Mesenchymal stem cell (in vitro differentiated cells and primary cell): ENCODE measurements around the gene COL6A5.
"Not testable (repeated sequence)": the region's sequence is repeated elsewhere in the genome, so short reads cannot be mapped to it uniquely, and the experiment has no call there.

ENCODE experiments used
- DNase-seq: peaks from one replicate; pipeline ENCODE4 v3.0.0-alpha.2; 2013
- H2AFZ ChIP-seq: one replicate; pipeline ENCODE4 v1.6.1; 2013; ENCODE audit warnings: low read depth, mild to moderate bottlenecking, control low read depth, inconsistent platforms, low read length, moderate library complexity
- H2AK5ac ChIP-seq: 2 replicates; pipeline ENCODE4 v1.6.1; 2013; ENCODE audit warnings: low read length, moderate library complexity, mild to moderate bottlenecking, inconsistent platforms; ENCODE audit not compliant: severe bottlenecking
- H2BK120ac ChIP-seq: one replicate; pipeline ENCODE4 v1.6.1; 2013; ENCODE audit warnings: low read depth, mild to moderate bottlenecking, inconsistent platforms, low read length, moderate library complexity
- H2BK12ac ChIP-seq, 2 experiments: one replicate each; pipeline ENCODE4 v1.6.1; 2013; ENCODE audit warnings: inconsistent platforms in 2 of 2, low read length in 2 of 2, mild to moderate bottlenecking in 2 of 2, moderate library complexity in 2 of 2, control low read depth in 1 of 2
- H2BK15ac ChIP-seq: one replicate; pipeline ENCODE4 v1.6.1; 2013; ENCODE audit warnings: mild to moderate bottlenecking, low read depth, inconsistent platforms; ENCODE audit not compliant: poor library complexity, severe bottlenecking
- H2BK5ac ChIP-seq: 2 replicates; pipeline ENCODE4 v1.6.1; 2013; ENCODE audit warnings: low read depth, mild to moderate bottlenecking, low read length, control low read depth, inconsistent platforms; ENCODE audit not compliant: poor library complexity, severe bottlenecking
- H3K14ac ChIP-seq, 2 experiments: one replicate each; pipeline ENCODE4 v1.6.1; 2013; ENCODE audit warnings: inconsistent platforms in 2 of 2, low read length in 2 of 2, control low read depth in 1 of 2, mild to moderate bottlenecking in 1 of 2, moderate library complexity in 1 of 2
- H3K18ac ChIP-seq, 2 experiments: one replicate each; pipeline ENCODE4 v1.6.1; 2013; ENCODE audit warnings: inconsistent platforms in 2 of 2, low read length in 2 of 2, control low read depth in 1 of 2, low read depth in 1 of 2, mild to moderate bottlenecking in 1 of 2
- H3K23ac ChIP-seq, 2 experiments: one replicate each; pipeline ENCODE4 v1.6.1; 2013; ENCODE audit warnings: inconsistent platforms in 2 of 2, low read length in 2 of 2, mild to moderate bottlenecking in 2 of 2, moderate library complexity in 2 of 2, control low read depth in 1 of 2
- H3K27ac ChIP-seq: 2 replicates; pipeline ENCODE4 v1.5.1; 2013; ENCODE audit warnings: mild to moderate bottlenecking, moderate library complexity, low read length, control low read depth, inconsistent platforms; ENCODE audit not compliant: poor library complexity, severe bottlenecking
- H3K27me3 ChIP-seq, 2 experiments: 2 replicates each; pipeline versions ENCODE4 v1.6.1 to v1.7.0; 2013; ENCODE audit warnings: low read length in 2 of 2, mild to moderate bottlenecking in 2 of 2, moderate library complexity in 2 of 2, control low read depth in 1 of 2, inconsistent platforms in 1 of 2; ENCODE audit not compliant: control insufficient read depth in 1 of 2, insufficient read depth in 1 of 2
- H3K36me3 ChIP-seq, 2 experiments: 2 replicates each; pipeline versions ENCODE4 v1.6.1 to v1.7.0; 2013; ENCODE audit warnings: low read length in 2 of 2, control low read depth in 1 of 2, inconsistent platforms in 1 of 2, low read depth in 1 of 2, mild to moderate bottlenecking in 1 of 2; ENCODE audit not compliant: insufficient read depth in 2 of 2, control insufficient read depth in 1 of 2
- H3K4ac ChIP-seq, 2 experiments: one replicate each; pipeline ENCODE4 v1.6.1; 2013; ENCODE audit warnings: inconsistent platforms in 2 of 2, low read length in 2 of 2, mild to moderate bottlenecking in 2 of 2, moderate library complexity in 2 of 2, control low read depth in 1 of 2, low read depth in 1 of 2
- H3K4me1 ChIP-seq: 2 replicates; pipeline ENCODE4 v1.6.1; 2013; ENCODE audit warnings: low read depth, low read length, control low read depth; ENCODE audit not compliant: control insufficient read depth, insufficient read depth
- H3K4me2 ChIP-seq: 2 replicates; pipeline ENCODE4 v1.6.1; 2013; ENCODE audit warnings: low read length, mild to moderate bottlenecking, inconsistent platforms; ENCODE audit not compliant: poor library complexity, severe bottlenecking
- H3K4me3 ChIP-seq, 2 experiments: 2 replicates each; pipeline versions ENCODE4 v1.5.1 to v1.7.0; 2013; ENCODE audit warnings: low read length in 2 of 2, mild to moderate bottlenecking in 2 of 2, control low read depth in 1 of 2, low read depth in 1 of 2; ENCODE audit not compliant: insufficient read depth in 1 of 2
- H3K79me1 ChIP-seq: replicated peaks from 2 replicates; pipeline ENCODE4 v1.6.1; 2013; ENCODE audit warnings: mild to moderate bottlenecking, control low read depth, low read length, inconsistent platforms; ENCODE audit not compliant: poor library complexity, severe bottlenecking
- H3K9ac ChIP-seq: 2 replicates; pipeline ENCODE4 v1.7.0; 2013; ENCODE audit warnings: mild to moderate bottlenecking, low read length, moderate library complexity
- H3K9me3 ChIP-seq: 2 replicates; pipeline ENCODE4 v1.7.0; 2013; ENCODE audit warnings: mild to moderate bottlenecking, low read length; ENCODE audit not compliant: control insufficient read depth
- H4K8ac ChIP-seq: one replicate; pipeline ENCODE4 v1.6.1; 2013; ENCODE audit warnings: inconsistent platforms, mild to moderate bottlenecking, low read length, moderate library complexity
- H4K91ac ChIP-seq: one replicate; pipeline ENCODE4 v1.6.1; 2013; ENCODE audit warnings: mild to moderate bottlenecking, low read length, inconsistent platforms
- WGBS: methylation state at CpG from one replicate; pipeline ENCODE4 v1.1.7; 2013; ENCODE audit warnings: mixed read lengths; 5-methylcytosine and 5-hydroxymethylcytosine counted together

COL6A5 gene

DNA sequence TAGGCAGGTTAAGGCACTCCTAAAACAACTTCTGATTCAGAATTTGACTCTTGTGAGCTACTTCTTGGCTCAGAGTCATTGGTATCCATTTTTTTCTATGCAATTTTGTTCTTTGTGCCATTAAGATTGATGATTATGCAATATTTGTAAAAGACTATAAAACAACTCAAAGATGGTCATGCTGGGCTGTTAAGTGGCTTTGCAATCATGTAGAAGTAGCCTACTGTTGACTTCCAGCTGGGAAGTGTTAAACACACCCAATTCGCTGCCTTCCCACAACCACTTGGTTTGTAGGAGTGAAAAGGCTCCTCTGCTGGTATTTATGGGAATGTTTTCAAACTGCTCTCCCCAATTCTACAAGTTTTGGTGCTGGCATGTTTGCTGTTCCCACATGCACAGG is 96.8 kb downstream of the COL6A5 start:
- Histone ChIP-seq H3K4me1 (no peaks in the 10 kb centered on the region), H3K4ac (no peak overlapping the region), H3K36me3 (no peaks in the 10 kb centered on the region), H3K4me2 (no peak overlapping the region), H4K91ac (no peak overlapping the region), H3K14ac (no peak overlapping the region), H3K9ac (no peak overlapping the region), H3K9me3 (no peaks in the 10 kb centered on the region), H2BK15ac (no peak overlapping the region), H3K27ac (no peak overlapping the region), H3K4me3 (no peak overlapping the region), H3K23ac (no peak overlapping the region), H2AK5ac (no peak overlapping the region), H2BK12ac (no peak overlapping the region), H3K18ac (no peak overlapping the region), H3K79me1 (no peaks in the 10 kb centered on the region), H2BK5ac (no peak overlapping the region), H2BK120ac (no peak overlapping the region), H3K27me3 (no peaks in the 10 kb centered on the region), H2AFZ (no peak overlapping the region), H4K8ac (no peak overlapping the region)
- no CpG with 5 or more reads among the region's 1 CpG for WGBS
- no peak for DNase-seq

DNA sequence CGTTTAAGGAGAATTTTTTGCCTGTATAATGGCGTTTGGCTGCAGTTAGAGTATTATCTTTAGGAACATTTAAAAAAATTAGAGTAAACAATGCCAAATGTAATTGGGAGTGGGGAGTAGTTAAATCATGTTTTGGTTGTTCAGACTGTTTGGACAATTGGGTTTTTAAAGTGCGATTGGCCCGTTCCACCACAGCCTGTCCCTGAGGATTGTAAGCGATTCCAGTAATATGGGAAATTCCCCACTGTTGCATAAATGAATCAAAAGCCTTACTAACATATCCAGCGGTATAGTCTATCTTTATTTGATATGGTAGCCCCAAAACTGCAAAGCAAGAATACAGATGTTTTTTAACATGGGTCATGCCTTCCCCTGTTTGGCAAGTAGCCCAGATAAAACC is 101.4 kb downstream of the COL6A5 start:
- H3K4me2 ChIP-seq, H3K27ac ChIP-seq, H2BK15ac ChIP-seq, H3K18ac ChIP-seq, H3K4me1 ChIP-seq, H4K8ac ChIP-seq, H2BK120ac ChIP-seq, H2BK12ac ChIP-seq, H2AFZ ChIP-seq, H2BK5ac ChIP-seq, H2AK5ac ChIP-seq, H3K36me3 ChIP-seq, H3K79me1 ChIP-seq, H4K91ac ChIP-seq, H3K4ac ChIP-seq, H3K14ac ChIP-seq, H3K9me3 ChIP-seq, DNase-seq, H3K9ac ChIP-seq, H3K4me3 ChIP-seq, H3K23ac ChIP-seq, H3K27me3 ChIP-seq: not testable (repeated sequence)
- 81% methylated on average over 4 of the region's 6 CpGs for WGBS

DNA sequence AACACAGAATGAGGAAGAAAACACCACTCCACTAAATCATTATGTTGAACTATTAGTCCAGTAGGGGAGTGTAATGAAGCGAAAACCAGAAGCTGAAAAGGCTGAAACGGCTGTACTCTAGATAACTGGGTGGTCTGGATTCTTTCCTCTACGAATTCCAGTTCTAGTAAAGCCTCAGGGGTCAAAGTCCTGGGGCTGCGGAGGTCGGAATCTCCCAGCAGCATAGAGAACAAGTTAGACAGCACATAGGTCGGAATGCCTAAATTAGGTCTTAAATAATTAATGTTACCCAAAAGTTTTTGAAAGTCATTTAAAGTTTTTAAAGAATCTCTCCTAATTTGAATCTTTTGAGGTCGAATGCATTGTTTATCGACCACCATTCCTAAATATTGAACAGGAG is 102.7 kb downstream of the COL6A5 start:
- H3K9me3 ChIP-seq, H2BK5ac ChIP-seq, DNase-seq, H2AFZ ChIP-seq, H2AK5ac ChIP-seq, H3K9ac ChIP-seq, H4K8ac ChIP-seq, H3K27me3 ChIP-seq, H3K4me2 ChIP-seq, H3K27ac ChIP-seq, H3K4me1 ChIP-seq, H3K4ac ChIP-seq, H4K91ac ChIP-seq, H3K18ac ChIP-seq, H2BK120ac ChIP-seq, H2BK15ac ChIP-seq, H3K23ac ChIP-seq, H3K14ac ChIP-seq, H3K79me1 ChIP-seq, H3K36me3 ChIP-seq, H2BK12ac ChIP-seq, H3K4me3 ChIP-seq: not testable (repeated sequence)
- 38% methylated on average over 7 of the region's 8 CpGs for WGBS

GRCh38 chr3:130456540-130456939 is 111.1 kb downstream of the COL6A5 start:
- Histone ChIP-seq H2BK120ac (no peak overlapping the region), H3K4me2 (no peak overlapping the region), H3K9me3 (no peaks in the 10 kb centered on the region), H3K18ac (no peak overlapping the region), H4K8ac (no peak overlapping the region), H2BK15ac (no peak overlapping the region), H3K27me3 (no peaks in the 10 kb centered on the region), H4K91ac (no peak overlapping the region), H2AFZ (no peak overlapping the region), H2AK5ac (no peak overlapping the region), H3K79me1 (no peaks in the 10 kb centered on the region), H3K14ac (no peak overlapping the region), H3K9ac (no peak overlapping the region), H2BK5ac (no peak overlapping the region), H3K4me3 (no peak overlapping the region), H2BK12ac (no peak overlapping the region), H3K27ac (no peak overlapping the region), H3K36me3 (no peaks in the 10 kb centered on the region), H3K23ac (no peak overlapping the region), H3K4ac (no peak overlapping the region), H3K4me1 (no peaks in the 10 kb centered on the region)
- no peak for DNase-seq
- no CpG with 5 or more reads among the region's 1 CpG for WGBS
